H1 (cell line): ENCODE results near the gene HLA-DMB. TPM values are rescaled to one million over a fixed set of nuclear protein-coding genes. Genes with fewer than 3 reads are reported as not detected.

ENCODE experiments used
- CTCF ChIA-PET: fragments of 300-600 bp; sonication (Branson Sonifier 250); formaldehyde crosslinking; loops from one replicate; lab custom pipeline; 2021; ENCODE audit not compliant: partially characterized antibody; lab: Charles Lee
- POLR2A ChIA-PET: fragments of 300-600 bp; sonication (Branson Sonifier 250); formaldehyde crosslinking; loops from one replicate; lab custom pipeline; 2021; ENCODE audit warnings: inconsistent platforms; ENCODE audit not compliant: partially characterized antibody; lab: Charles Lee
- DNase-seq, 2 experiments: peaks; one replicate each; pipeline versions ENCODE4 v3.0.0 to v3.0.0-alpha.2; 2010 to 2022; ENCODE audit warnings: low spot score in 2 of 2, low read depth in 1 of 2, mixed read lengths in 1 of 2
- FAIRE-seq: peaks from 2 replicates; lab custom pipeline; 2011; peaks lifted over from hg19 to GRCh38; lab: Jason Lieb, UNC
- H2AFZ ChIP-seq: 2 replicates; pipeline ENCODE4 v1.8.1; 2012; ENCODE audit warnings: low read length, inconsistent platforms
- H2AK5ac ChIP-seq: 2 replicates; pipeline ENCODE4 v1.6.1; 2013; ENCODE audit warnings: low read depth, low read length
- H2BK120ac ChIP-seq: replicated peaks from 2 replicates; pipeline ENCODE3; 2013; ENCODE audit warnings: low read depth, low read length, inconsistent platforms
- H2BK12ac ChIP-seq: 2 replicates; pipeline ENCODE4 v1.6.1; 2013; ENCODE audit warnings: low read depth, low read length
- H2BK15ac ChIP-seq: 2 replicates; pipeline ENCODE4 v1.6.1; 2013; ENCODE audit warnings: low read length
- H2BK20ac ChIP-seq: 2 replicates; pipeline ENCODE4 v1.6.1; 2013; ENCODE audit warnings: low read length
- H2BK5ac ChIP-seq: 2 replicates; pipeline ENCODE4 v1.6.1; 2013; ENCODE audit warnings: low read depth, low read length
- H3K14ac ChIP-seq: 2 replicates; pipeline ENCODE4 v1.6.1; 2013; ENCODE audit warnings: inconsistent platforms; ENCODE audit not compliant: insufficient read length
- H3K18ac ChIP-seq: 2 replicates; pipeline ENCODE4 v1.6.1; 2013; ENCODE audit warnings: low read length; ENCODE audit errors: extremely low read depth
- H3K23ac ChIP-seq: 2 replicates; pipeline ENCODE4 v1.6.1; 2013; ENCODE audit warnings: inconsistent platforms; ENCODE audit not compliant: insufficient read length
- H3K23me2 ChIP-seq: 2 replicates; pipeline ENCODE4 v1.6.1; 2013; ENCODE audit warnings: low read depth, low read length
- H3K27ac ChIP-seq: 2 replicates; pipeline ENCODE4 v1.6.1; 2011; ENCODE audit warnings: low read depth, low read length, inconsistent platforms
- H3K27me3 ChIP-seq, 4 experiments: replicated peaks in 1 of 4; 1 replicate in 1 of 4; 2 replicates in 3 of 4; pipeline versions ENCODE4 v1.6.1 to v1.8.1; 2011 to 2013; ENCODE audit warnings: low read length in 3 of 4, mild to moderate bottlenecking in 3 of 4, inconsistent platforms in 2 of 4, mixed read lengths in 2 of 4, moderate library complexity in 1 of 4; ENCODE audit not compliant: control insufficient read depth in 3 of 4, insufficient read depth in 3 of 4; ENCODE audit errors: extremely low read depth in 1 of 4
- H3K36me3 ChIP-seq, 4 experiments: 2 replicates each; pipeline versions ENCODE4 v1.6.1 to v1.8.1; 2011 to 2013; ENCODE audit warnings: mild to moderate bottlenecking in 4 of 4, low read length in 3 of 4, moderate library complexity in 2 of 4, control low read depth in 1 of 4, inconsistent platforms in 1 of 4; ENCODE audit not compliant: insufficient read depth in 4 of 4, control insufficient read depth in 2 of 4
- H3K4ac ChIP-seq: replicated peaks from 2 replicates; pipeline ENCODE3; 2013; ENCODE audit warnings: low read length, low read depth, mixed read lengths, inconsistent platforms; ENCODE audit not compliant: insufficient read length
- H3K4me1 ChIP-seq, 4 experiments: replicated peaks in 1 of 4; 1 replicate in 1 of 4; 2 replicates in 3 of 4; pipeline versions ENCODE4 v1.6.1 to v1.8.1; 2011 to 2013; ENCODE audit warnings: low read length in 3 of 4, inconsistent platforms in 2 of 4, mixed read lengths in 1 of 4; ENCODE audit not compliant: insufficient read depth in 4 of 4, control insufficient read depth in 3 of 4
- H3K4me2 ChIP-seq, 2 experiments: 2 replicates each; pipeline versions ENCODE4 v1.6.1 to v1.8.1; 2011 to 2013; ENCODE audit warnings: low read depth in 2 of 2, low read length in 2 of 2, control low read depth in 1 of 2, inconsistent platforms in 1 of 2, mild to moderate bottlenecking in 1 of 2; ENCODE audit not compliant: insufficient read depth in 1 of 2
- H3K4me3 ChIP-seq, 4 experiments: fragments of 200-600, 300-600 bp in 1 of 4; sonication (generic), shearing (Covaris generic), sonication (Bioruptor Twin) in 1 of 4; 2 replicates each; pipeline versions ENCODE4 v1.5.1 to v1.8.1; 2011 to 2016; ENCODE audit warnings: low read length in 4 of 4, low read depth in 3 of 4, control low read depth in 2 of 4, inconsistent platforms in 2 of 4, mild to moderate bottlenecking in 2 of 4, mixed read lengths in 1 of 4, moderate library complexity in 1 of 4; ENCODE audit not compliant: insufficient read depth in 2 of 4; ENCODE audit errors: extremely low read depth in 1 of 4
- H3K56ac ChIP-seq: replicated peaks from 2 replicates; pipeline ENCODE3; 2013; ENCODE audit warnings: low read depth, mild to moderate bottlenecking, mixed read lengths, low read length, inconsistent platforms; ENCODE audit not compliant: insufficient read length
- H3K79me1 ChIP-seq: 2 replicates; pipeline ENCODE4 v1.6.1; 2013; ENCODE audit warnings: low read depth, low read length, control low read depth
- H3K79me2 ChIP-seq, 2 experiments: 2 replicates each; pipeline versions ENCODE4 v1.6.1 to v1.8.1; 2012 to 2013; ENCODE audit warnings: low read length in 2 of 2, mild to moderate bottlenecking in 2 of 2, inconsistent platforms in 1 of 2; ENCODE audit not compliant: insufficient read depth in 2 of 2, control insufficient read depth in 1 of 2
- H3K9ac ChIP-seq, 4 experiments: replicated peaks in 1 of 4; 1 replicate in 1 of 4; 2 replicates in 3 of 4; pipeline versions ENCODE4 v1.6.1 to v1.8.1; 2011 to 2013; ENCODE audit warnings: low read depth in 3 of 4, low read length in 3 of 4, control low read depth in 2 of 4, mild to moderate bottlenecking in 2 of 4, moderate library complexity in 2 of 4, inconsistent platforms in 1 of 4; ENCODE audit errors: extremely low read depth in 1 of 4
- H3K9me3 ChIP-seq, 2 experiments: 2 replicates each; pipeline versions ENCODE4 v1.6.1 to v1.8.1; 2012 to 2013; ENCODE audit warnings: mild to moderate bottlenecking in 2 of 2, moderate library complexity in 2 of 2, control low read depth in 1 of 2, inconsistent platforms in 1 of 2, low read depth in 1 of 2, low read length in 1 of 2, mixed read lengths in 1 of 2; ENCODE audit not compliant: insufficient read depth in 2 of 2
- H4K20me1 ChIP-seq, 2 experiments: replicated peaks in 1 of 2; 2 replicates each; pipeline versions ENCODE3 to v1.8.1; 2011 to 2013; ENCODE audit warnings: inconsistent platforms in 2 of 2, low read length in 2 of 2, mild to moderate bottlenecking in 1 of 2; ENCODE audit not compliant: insufficient read depth in 2 of 2, control insufficient read depth in 1 of 2
- H4K5ac ChIP-seq: 2 replicates; pipeline ENCODE4 v1.6.1; 2013; ENCODE audit warnings: low read length, low read depth, mixed read lengths, inconsistent platforms; ENCODE audit not compliant: insufficient read length
- H4K8ac ChIP-seq: 2 replicates; pipeline ENCODE4 v1.8.0; 2013; ENCODE audit warnings: mild to moderate bottlenecking, moderate library complexity, low read length, inconsistent platforms; ENCODE audit not compliant: insufficient read depth; ENCODE audit errors: extremely low read depth
- H4K91ac ChIP-seq: replicated peaks from 2 replicates; pipeline ENCODE3; 2013; ENCODE audit warnings: low read length, mixed read lengths, inconsistent platforms; ENCODE audit not compliant: insufficient read length
- EGR1 ChIP-seq: IDR thresholded peaks from 2 replicates; pipeline ENCODE4 v1.6.1; 2011; ENCODE audit warnings: low read depth, low read length, borderline replicate concordance
- EZH2 ChIP-seq: fragments of 200-600 bp; sonication (generic); IDR thresholded peaks from 2 replicates; pipeline ENCODE4 v1.7.1; 2012; ENCODE audit warnings: low read depth, mild to moderate bottlenecking, moderate library complexity, low read length, inconsistent platforms; ENCODE audit not compliant: severe bottlenecking
- POLR2A ChIP-seq, 2 experiments: IDR thresholded peaks; 1 replicate in 1 of 2; 2 replicates in 1 of 2; pipeline ENCODE4 v1.6.1; 2011; ENCODE audit warnings: low read depth in 2 of 2, low read length in 2 of 2, mild to moderate bottlenecking in 2 of 2; ENCODE audit errors: control extremely low read depth in 1 of 2
- POLR2AphosphoS5 ChIP-seq: IDR thresholded peaks from 2 replicates; pipeline ENCODE4 v1.6.1; 2011; ENCODE audit warnings: low read depth, low read length
- RXRA ChIP-seq: IDR thresholded peaks from 2 replicates; pipeline ENCODE4 v1.6.1; 2011; ENCODE audit warnings: low read depth, mild to moderate bottlenecking, low read length, moderate library complexity; ENCODE audit not compliant: insufficient read depth
- SIN3A ChIP-seq, 2 experiments: IDR thresholded peaks in 1 of 2; conservative IDR thresholded peaks in 1 of 2; 2 replicates each; pipeline ENCODE4 v1.6.1; 2011 to 2012; ENCODE audit warnings: low read length in 2 of 2, improper control_type of control experiment in 1 of 2, low read depth in 1 of 2, mild to moderate bottlenecking in 1 of 2
- SP4 ChIP-seq: IDR thresholded peaks from 2 replicates; pipeline ENCODE4 v1.6.1; 2012; ENCODE audit warnings: low read length, inconsistent platforms
- SUZ12 ChIP-seq: fragments of 200-600 bp; sonication (generic); IDR thresholded peaks from 2 replicates; pipeline ENCODE4 v1.6.1; 2012; ENCODE audit warnings: mild to moderate bottlenecking, inconsistent platforms, low read length, moderate library complexity, mixed read lengths
- WGBS, 2 experiments: shearing (Covaris generic) in 1 of 2; methylation state at CpG; one replicate each; pipeline versions ENCODE4 v1.1.6 to v1.1.7; 2013 to 2015; ENCODE audit warnings: low lambda C conversion rate in 2 of 2, mixed read lengths in 2 of 2, inconsistent platforms in 1 of 2, low coverage in 1 of 2, missing lambda C conversion rate in 1 of 2; ENCODE audit not compliant: insufficient replicate concordance in 2 of 2, insufficient coverage in 1 of 2, insufficient read length in 1 of 2; ENCODE audit errors: extremely low coverage in 1 of 2, missing lambda C conversion rate in 1 of 2; 5-methylcytosine and 5-hydroxymethylcytosine counted together
- polyA plus RNA-seq, 7 experiments: library from polyadenylated mRNA; depleted of rRNA in 3 of 7; stranded (reverse) in 5 of 7; unstranded in 2 of 7; fragments of >200 nt in 5 of 7; fragments of 200-250 nt in 2 of 7; gene quantifications; 1 replicate in 5 of 7; 2 replicates in 1 of 7; 4 replicates in 1 of 7; pipeline versions ENCODE4 v1.2.1 to v1.2.3, GENCODE V29; 2011 to 2013; ENCODE audit warnings: missing spikeins in 2 of 7, mixed read lengths in 2 of 7
- total RNA-seq: library from RNA; stranded (reverse); fragmentation: NEBNext Ultra II Directional; extraction: Animal tissue kit (Norgen Biotek cat#: 25700); gene quantifications from 2 replicates; pipeline ENCODE4 v1.2.1, GENCODE V29; 2021

Gene HLA-DMB
- total and polyA plus RNA-seq, 2 of the 8 experiments (the other 6 are each of a cell fraction or from before 2014, with no cell fraction given), result 2.7 to 4.7 TPM

DNA sequence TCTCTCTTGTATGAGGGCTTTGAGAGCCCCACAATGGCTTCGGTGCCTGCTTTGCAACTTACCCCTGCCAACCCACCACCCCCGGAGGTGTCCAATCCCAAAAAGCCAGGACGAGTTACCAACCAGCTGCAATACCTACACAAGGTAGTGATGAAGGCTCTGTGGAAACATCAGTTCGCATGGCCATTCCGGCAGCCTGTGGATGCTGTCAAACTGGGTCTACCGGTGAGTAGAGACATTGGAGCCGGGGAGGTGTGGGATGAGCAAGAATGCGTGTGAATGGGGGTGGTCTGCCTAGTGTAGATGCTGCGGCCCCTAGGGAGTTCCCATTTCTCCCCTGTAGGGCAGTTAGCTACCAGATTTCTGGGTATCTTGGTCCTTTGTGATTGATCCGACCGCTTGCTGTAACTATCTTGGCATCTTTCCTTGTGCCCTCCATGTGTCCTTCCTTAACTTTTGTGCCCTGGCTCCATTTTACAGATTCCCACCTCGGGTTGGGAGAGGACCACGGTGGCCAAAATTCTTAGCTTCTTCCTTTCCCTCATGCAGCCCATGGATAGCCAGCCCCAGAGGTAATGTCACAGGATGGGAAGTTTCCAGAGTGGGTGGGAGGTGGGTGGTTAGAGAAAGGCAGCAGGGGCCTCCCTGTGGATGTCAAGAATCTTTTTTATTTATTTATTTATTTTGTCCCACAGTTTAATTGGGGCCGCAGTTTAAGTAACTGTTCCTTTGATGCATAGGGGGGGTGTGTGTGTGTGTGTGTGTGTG is 33.9 kb upstream of the HLA-DMB start:
- Histone ChIP-seq H2BK15ac (no peak overlapping the region), H3K79me1 (peaks cover 11% of the 10 kb centered on the region), H4K20me1 (peaks cover 57 to 61% of the 10 kb centered on the region in 2 experiments), H3K9me3 (no peaks in the 10 kb centered on the region; a peak in 2 of 4 replicates), H2BK120ac (no peak overlapping the region), H3K18ac (no peak overlapping the region), H3K27me3 (no peaks in the 10 kb centered on the region), H2AK5ac (no peak overlapping the region), H3K27ac (no peak overlapping the region), H3K36me3 (peaks cover 51 to 77% (median 64%) of the 10 kb centered on the region in 4 experiments), H2BK5ac (no peak overlapping the region), H2AFZ (no peak overlapping the region), H3K14ac (no peak overlapping the region), H3K23ac (no peak overlapping the region), H3K4ac (no peak overlapping the region), H3K9ac (peak overlapping the region in 1 of 4 experiments; percentile 58; a peak in 2 of 7 replicates), H2BK12ac (no peak overlapping the region), H4K91ac (no peak overlapping the region)
- no peak for DNase-seq
- ChIA-PET CTCF (interaction anchor here (0.7 to 14.6 kb wide), 6 partner anchors 8 to 149 kb away, joined by 3 to 110 read pairs (median 4); no protein-coding TSS in a partner anchor), POLR2A (interaction anchor here (0.9 to 33.3 kb wide), 14 partner anchors 5 to 296 kb away, joined by 3 to 1158 read pairs (median 4); partner anchors contain the start of genes BRD2, HLA-DMA, RPS18 and VPS52)
- WGBS, 2 experiments, result 66% methylated on average over 14 of the region's 14 CpGs; no CpG with 5 or more reads in 1 of the 2 experiments
- peak; percentile 79 for TF ChIP-seq POLR2AphosphoS5
- no peak for TF ChIP-seq EZH2
- peak; percentile 27 to 50; a peak in 1 of 4 replicates for TF ChIP-seq SIN3A (conservative IDR thresholded peaks at IDR 0.05 in 1 of 2, IDR thresholded peaks at IDR 0.05 in 1 of 2; ENCODE audit: low read depth in 1 of 2, low read length in 2 of 2)
- no peak for TF ChIP-seq RXRA
- TF ChIP-seq EGR1, result no peak
- TF ChIP-seq SP4, result no peak
- TF ChIP-seq POLR2A (IDR thresholded peaks at IDR 0.05; ENCODE audit: control extremely low read depth in 1 of 2, low read depth in 2 of 2, low read length in 2 of 2), result peak in 1 of 2 experiments; percentile 77; a peak in 2 of 3 replicates
- no peak for TF ChIP-seq SUZ12
- TF ChIP-seq, all 59 proteins: peak for 3
- Histone ChIP-seq H3K4me1 (peaks cover 0 to 11% (median 6%) of the 10 kb centered on the region in 4 experiments; a peak in 5 of 7 replicates), H3K4me2 (peak overlapping the region; percentile 75 to 88), H4K5ac (no peak overlapping the region), H3K79me2 (peaks cover 44 to 85% of the 10 kb centered on the region in 2 experiments), H3K56ac (no peak overlapping the region), H2BK20ac (no peak overlapping the region), H4K8ac (no peak overlapping the region; the same call in 1 of the 2 replicates), H3K4me3 (peak overlapping the region; percentile 90 to 99 (median 98)), H3K23me2 (peaks cover 19% of the 10 kb centered on the region)
- FAIRE-seq, result no peak
